SK-N-SH (cell line): ENCODE data around the gene TSEN15.

Experiments used
- CTCF ChIP-seq: fragments of 200-600 bp; sonication (generic); IDR thresholded peaks from 2 replicates; pipeline ENCODE4 v1.6.1; 2017; ENCODE audit warnings: antibody characterized with exemption, mild to moderate bottlenecking, moderate library complexity
- EP300 ChIP-seq, 2 experiments: IDR thresholded peaks; 2 replicates each; pipeline versions ENCODE4 v1.4.0 to v1.6.1; 2012; ENCODE audit warnings: borderline replicate concordance in 1 of 2, low read depth in 1 of 2, low read length in 1 of 2
- GATA2 ChIP-seq: sonication (generic); formaldehyde crosslinking; IDR thresholded peaks from 2 replicates; pipeline ENCODE4 v1.5.0; 2020; ENCODE audit warnings: mild to moderate bottlenecking, missing genetic modification reagents
- POLR2AphosphoS5 ChIP-seq: IDR thresholded peaks from 2 replicates; pipeline ENCODE4 v1.6.1; 2012; ENCODE audit warnings: low read depth, low read length
- RFX5 ChIP-seq: IDR thresholded peaks from 2 replicates; pipeline ENCODE4 v1.6.1; 2012; ENCODE audit warnings: mild to moderate bottlenecking, improper control_type of control experiment, low read length
- TCF12 ChIP-seq: IDR thresholded peaks from 2 replicates; pipeline ENCODE4 v1.4.0; 2012

- TF ChIP-seq TCF12 (no peak), CTCF (no peak), EP300 (IDR thresholded peaks at IDR 0.05; ENCODE audit: borderline replicate concordance in 1 of 2, low read depth in 1 of 2, low read length in 1 of 2) (no peak), GATA2 (no peak), RFX5 (no peak), POLR2AphosphoS5 (no peak)
Observed at GRCh38 chr1:184116287-184116686, 64.8 kb downstream of the TSEN15 start.
